Mesothelial cell of epicardium (in vitro differentiated cells): ENCODE results near the gene RPS6KC1. TPM values are rescaled to one million over a fixed set of nuclear protein-coding genes. Genes with fewer than 3 reads are reported as not detected.
"Not testable (repeated sequence)": the region's sequence is repeated elsewhere in the genome, so short reads cannot be mapped to it uniquely, and the experiment has no call there.

Source experiments
- DNase-seq, 2 experiments: peaks; one replicate each; pipeline ENCODE4 v3.0.0; 2021; ENCODE audit warnings: low spot score in 2 of 2; ENCODE audit not compliant: unreplicated experiment in 2 of 2
- H3K27ac Mint-ChIP-seq: 2 replicates; pipeline ENCODE4 v1.8.0; 2021; ENCODE audit warnings: mixed read lengths
- H3K27me3 Mint-ChIP-seq: 2 replicates; pipeline ENCODE4 v1.8.0; 2021; ENCODE audit warnings: low read depth, mixed read lengths
- H3K36me3 Mint-ChIP-seq: 2 replicates; pipeline ENCODE4 v1.8.0; 2021; ENCODE audit warnings: mixed read lengths
- H3K4me1 Mint-ChIP-seq: 2 replicates; pipeline ENCODE4 v1.8.0; 2021; ENCODE audit warnings: mixed read lengths
- H3K4me3 Mint-ChIP-seq: 2 replicates; pipeline ENCODE4 v1.8.0; 2021; ENCODE audit warnings: mild to moderate bottlenecking, moderate library complexity, mixed read lengths
- H3K9me3 Mint-ChIP-seq: 2 replicates; pipeline ENCODE4 v1.8.0; 2021; ENCODE audit warnings: mixed read lengths
- total RNA-seq: library from RNA; stranded (reverse); gene quantifications from 3 replicates; pipeline ENCODE4 v1.2.1, GENCODE V29; 2021
- TF ChIP-seq, protein P1 (sequence below): fragments of 200-600 bp; sonication (generic); IDR thresholded peaks from one replicate; pipeline ENCODE4 v1.5.0; 2021; ENCODE audit warnings: antibody characterized with exemption; ENCODE audit not compliant: unreplicated experiment

RPS6KC1 gene
- total RNA-seq, 1 donor from 2014 or later = 28.5 TPM

DNA sequence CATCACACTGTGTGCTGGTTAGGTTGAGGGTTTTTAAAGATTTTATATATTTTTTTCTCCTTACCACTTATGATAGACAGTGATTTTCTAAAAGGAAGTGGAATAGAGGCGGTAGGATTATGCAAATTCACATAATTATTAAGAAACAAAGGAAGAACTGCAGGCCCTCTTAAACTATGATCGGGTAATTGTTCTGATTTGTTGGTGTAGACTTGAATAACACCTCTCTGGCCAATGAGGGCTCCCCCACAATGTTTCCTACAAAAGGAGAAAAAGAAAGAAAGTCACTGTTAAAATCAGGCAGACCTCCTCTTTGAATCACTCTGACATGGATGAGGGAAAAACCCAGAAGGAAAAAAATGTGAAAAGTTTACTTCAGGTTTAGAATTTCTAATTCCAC lies 241.6 kb downstream of the RPS6KC1 start:
- no peaks in the 10 kb centered on the region for H3K27me3 Mint-ChIP-seq
- H3K36me3 Mint-ChIP-seq = peaks cover 2% of the 10 kb centered on the region
- H3K9me3 Mint-ChIP-seq = peaks cover 4% of the 10 kb centered on the region
- no peak overlapping the region for H3K27ac Mint-ChIP-seq
- peaks cover 4% of the 10 kb centered on the region for H3K4me1 Mint-ChIP-seq
- TF ChIP-seq, protein P1, sequence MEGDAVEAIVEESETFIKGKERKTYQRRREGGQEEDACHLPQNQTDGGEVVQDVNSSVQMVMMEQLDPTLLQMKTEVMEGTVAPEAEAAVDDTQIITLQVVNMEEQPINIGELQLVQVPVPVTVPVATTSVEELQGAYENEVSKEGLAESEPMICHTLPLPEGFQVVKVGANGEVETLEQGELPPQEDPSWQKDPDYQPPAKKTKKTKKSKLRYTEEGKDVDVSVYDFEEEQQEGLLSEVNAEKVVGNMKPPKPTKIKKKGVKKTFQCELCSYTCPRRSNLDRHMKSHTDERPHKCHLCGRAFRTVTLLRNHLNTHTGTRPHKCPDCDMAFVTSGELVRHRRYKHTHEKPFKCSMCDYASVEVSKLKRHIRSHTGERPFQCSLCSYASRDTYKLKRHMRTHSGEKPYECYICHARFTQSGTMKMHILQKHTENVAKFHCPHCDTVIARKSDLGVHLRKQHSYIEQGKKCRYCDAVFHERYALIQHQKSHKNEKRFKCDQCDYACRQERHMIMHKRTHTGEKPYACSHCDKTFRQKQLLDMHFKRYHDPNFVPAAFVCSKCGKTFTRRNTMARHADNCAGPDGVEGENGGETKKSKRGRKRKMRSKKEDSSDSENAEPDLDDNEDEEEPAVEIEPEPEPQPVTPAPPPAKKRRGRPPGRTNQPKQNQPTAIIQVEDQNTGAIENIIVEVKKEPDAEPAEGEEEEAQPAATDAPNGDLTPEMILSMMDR = no peak
- DNase-seq = no peak
- H3K4me3 Mint-ChIP-seq = no peak overlapping the region

- no peak overlapping the region for H3K27ac Mint-ChIP-seq
- H3K36me3 Mint-ChIP-seq = peaks cover 7% of the 10 kb centered on the region
- DNase-seq = no peak
- peaks cover 6% of the 10 kb centered on the region for H3K4me1 Mint-ChIP-seq
- TF ChIP-seq, protein P1 = no peak
- no peak overlapping the region for H3K4me3 Mint-ChIP-seq
- H3K9me3 Mint-ChIP-seq = peaks cover 7% of the 10 kb centered on the region
- H3K27me3 Mint-ChIP-seq = no peaks in the 10 kb centered on the region
Measured at GRCh38 chr1:213295860-213296259, 244.8 kb downstream of the RPS6KC1 start.

- Mint-ChIP-seq H3K36me3 (peaks cover 7% of the 10 kb centered on the region), H3K27ac (no peak overlapping the region), H3K4me3 (no peak overlapping the region), H3K4me1 (peaks cover 6% of the 10 kb centered on the region), H3K9me3 (peaks cover 7% of the 10 kb centered on the region), H3K27me3 (no peaks in the 10 kb centered on the region)
- no peak for DNase-seq
- TF ChIP-seq, protein P1 = no peak
Measured at GRCh38 chr1:213296558-213296957, 245.5 kb downstream of the RPS6KC1 start.

DNA sequence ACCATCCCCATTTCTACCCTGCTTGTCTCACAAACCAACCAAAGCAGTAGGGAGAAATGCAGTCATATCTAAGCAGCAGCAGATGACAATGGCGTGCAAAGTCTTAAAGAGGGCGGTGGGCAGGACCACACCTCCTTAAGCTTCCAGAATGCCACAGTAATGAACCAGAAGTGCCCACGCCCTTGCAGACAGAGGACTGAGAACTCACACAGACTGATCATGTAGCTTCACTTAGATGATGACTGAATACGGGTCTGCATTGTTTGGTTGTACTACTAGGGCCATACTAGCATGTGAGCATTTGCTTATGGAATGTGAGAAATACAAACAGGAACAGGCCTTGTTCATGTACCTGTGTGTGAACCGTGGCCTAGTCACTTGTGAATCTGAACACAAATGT lies 246.0 kb downstream of the RPS6KC1 start:
- no peak overlapping the region for H3K4me3 Mint-ChIP-seq

GRCh38 chr1:213300433-213300832 lies 249.4 kb downstream of the RPS6KC1 start:
- TF ChIP-seq, protein P1 = no peak
- peaks cover 7% of the 10 kb centered on the region for H3K36me3 Mint-ChIP-seq
- H3K9me3 Mint-ChIP-seq = peaks cover 6% of the 10 kb centered on the region
- H3K27me3 Mint-ChIP-seq = no peaks in the 10 kb centered on the region
- DNase-seq = no peak
- H3K4me3 Mint-ChIP-seq = no peak overlapping the region
- no peak overlapping the region for H3K27ac Mint-ChIP-seq
- peaks cover 7% of the 10 kb centered on the region for H3K4me1 Mint-ChIP-seq

More for the DNA sequence above, 246.0 kb downstream of the RPS6KC1 start:
- Mint-ChIP-seq H3K36me3 (peaks cover 7% of the 10 kb centered on the region), H3K4me1 (peaks cover 6% of the 10 kb centered on the region), H3K9me3 (peaks cover 7% of the 10 kb centered on the region), H3K27ac (no peak overlapping the region), H3K27me3 (no peaks in the 10 kb centered on the region)
- DNase-seq = no peak
- TF ChIP-seq, protein P1 = no peak

DNA sequence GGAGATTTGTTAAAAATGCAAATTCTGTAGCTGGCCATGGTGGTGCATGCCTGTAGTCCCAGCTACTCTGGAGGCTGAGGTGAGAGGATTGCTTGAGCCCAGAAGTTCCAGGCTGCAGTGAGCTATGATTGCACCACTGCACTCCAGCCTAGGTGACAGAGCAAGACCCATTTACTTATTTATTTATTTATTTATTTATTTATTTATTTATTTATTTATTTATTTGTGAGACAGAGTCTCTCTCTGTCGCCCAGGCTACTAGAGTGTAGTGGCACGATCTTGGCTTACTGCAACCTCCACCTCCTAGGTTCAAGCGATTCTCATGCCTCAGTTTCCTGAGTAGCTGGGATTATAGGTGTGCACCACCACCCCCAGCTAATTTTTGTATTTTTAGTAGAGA lies 250.5 kb downstream of the RPS6KC1 start:
- not testable (repeated sequence) for H3K4me3 Mint-ChIP-seq, H3K9me3 Mint-ChIP-seq, DNase-seq, H3K36me3 Mint-ChIP-seq, H3K27ac Mint-ChIP-seq, H3K27me3 Mint-ChIP-seq, H3K4me1 Mint-ChIP-seq
